Large intestine (tissue), 3 donors: ENCODE data around the gene LAMB2. TPM values are rescaled to one million over a fixed set of nuclear protein-coding genes. Genes with fewer than 3 reads are reported as not detected.

ENCODE experiments used
- DNase-seq, 2 donors: peaks; one replicate each; pipeline versions ENCODE4 v3.0.0 to v3.0.0-alpha.2; 2013
- H3K27ac ChIP-seq: one replicate; pipeline ENCODE4 v1.5.1; 2013; ENCODE audit warnings: low read length
- H3K27me3 ChIP-seq: 2 replicates; pipeline ENCODE4 v1.6.1; 2013; ENCODE audit warnings: low read length; ENCODE audit not compliant: control insufficient read depth, insufficient read depth
- H3K36me3 ChIP-seq: 2 replicates; pipeline ENCODE4 v1.6.1; 2013; ENCODE audit warnings: low read length; ENCODE audit not compliant: control insufficient read depth, insufficient read depth
- H3K4me1 ChIP-seq: one replicate; pipeline ENCODE4 v1.6.1; 2013; ENCODE audit warnings: low read length; ENCODE audit not compliant: control insufficient read depth, insufficient read depth
- H3K4me3 ChIP-seq: one replicate; pipeline ENCODE4 v1.5.1; 2013; ENCODE audit warnings: low read length
- H3K9me3 ChIP-seq: one replicate; pipeline ENCODE4 v1.6.1; 2013; ENCODE audit warnings: mild to moderate bottlenecking, low read depth, low read length, moderate library complexity; ENCODE audit not compliant: control insufficient read depth
- WGBS: methylation state at CpG from one replicate; pipeline ENCODE4 v1.1.5; 2013; ENCODE audit warnings: low lambda C conversion rate; ENCODE audit not compliant: insufficient coverage; 5-methylcytosine and 5-hydroxymethylcytosine counted together
- polyA plus RNA-seq: library from polyadenylated mRNA; unstranded; fragments of 120-200 nt; gene quantifications from one replicate; pipeline ENCODE4 v1.2.1, GENCODE V29; 2013

The LAMB2 gene
- polyA plus RNA-seq, 1 donor, result 209 TPM

GRCh38 chr3:49134471-49135265 lies 1.8 kb upstream of the LAMB2 start:
- Histone ChIP-seq H3K9me3 (no peaks in the 10 kb centered on the region), H3K27me3 (no peaks in the 10 kb centered on the region), H3K4me3 (no peak overlapping the region), H3K36me3 (peaks cover 12% of the 10 kb centered on the region), H3K4me1 (peaks cover 18% of the 10 kb centered on the region), H3K27ac (no peak overlapping the region)
- WGBS, result no CpG with 5 or more reads among the region's 3 CpGs
- no peak for DNase-seq

GRCh38 chr3:49133226-49133951 lies 539 bp upstream of the LAMB2 start:
- Histone ChIP-seq H3K27me3 (no peaks in the 10 kb centered on the region), H3K27ac (peak overlapping the region; percentile 80), H3K9me3 (no peaks in the 10 kb centered on the region), H3K36me3 (peaks cover 23% of the 10 kb centered on the region), H3K4me3 (peak overlapping the region; percentile 86), H3K4me1 (peaks cover 18% of the 10 kb centered on the region)
- DNase-seq, result peak; percentile 79 to 93
- WGBS, result no CpG with 5 or more reads among the region's 30 CpGs

GRCh38 chr3:49132073-49132436 lies 795 bp downstream of the LAMB2 start:
- peaks cover 27% of the 10 kb centered on the region for H3K36me3 ChIP-seq
- peak overlapping the region; percentile 80 for H3K27ac ChIP-seq
- H3K4me1 ChIP-seq, result peaks cover 18% of the 10 kb centered on the region
- no peak for DNase-seq
- peak overlapping the region; percentile 86 for H3K4me3 ChIP-seq
- no CpG with 5 or more reads among the region's 9 CpGs for WGBS
- no peaks in the 10 kb centered on the region for H3K9me3 ChIP-seq
- no peaks in the 10 kb centered on the region for H3K27me3 ChIP-seq

GRCh38 chr3:49131576-49131975 lies 1.3 kb downstream of the LAMB2 start:
- H3K27me3 ChIP-seq, result no peaks in the 10 kb centered on the region
- no peaks in the 10 kb centered on the region for H3K9me3 ChIP-seq
- peak overlapping the region; percentile 86 for H3K4me3 ChIP-seq
- no peak overlapping the region for H3K27ac ChIP-seq
- H3K4me1 ChIP-seq, result peaks cover 18% of the 10 kb centered on the region
- no CpG with 5 or more reads among the region's 6 CpGs for WGBS
- peaks cover 27% of the 10 kb centered on the region for H3K36me3 ChIP-seq
- no peak for DNase-seq

- no peak for DNase-seq
- Histone ChIP-seq H3K36me3 (peaks cover 31% of the 10 kb centered on the region), H3K27me3 (no peaks in the 10 kb centered on the region), H3K9me3 (no peaks in the 10 kb centered on the region), H3K4me3 (no peak overlapping the region), H3K4me1 (peaks cover 18% of the 10 kb centered on the region), H3K27ac (no peak overlapping the region)
- no CpG with 5 or more reads among the region's 12 CpGs for WGBS
Observed at GRCh38 chr3:49131040-49131439, 1.8 kb downstream of the LAMB2 start.

- WGBS, result no CpG with 5 or more reads among the region's 14 CpGs
- no peak overlapping the region for H3K4me3 ChIP-seq
- no peak for DNase-seq
Observed at GRCh38 chr3:49124991-49125670, 7.7 kb downstream of the LAMB2 start.

GRCh38 chr3:49124203-49124602 lies 8.6 kb downstream of the LAMB2 start:
- WGBS, result no CpG with 5 or more reads among the region's 7 CpGs
- DNase-seq, result no peak
- H3K36me3 ChIP-seq, result peaks cover 58% of the 10 kb centered on the region
- peaks cover 8% of the 10 kb centered on the region for H3K4me1 ChIP-seq
- no peak overlapping the region for H3K4me3 ChIP-seq
- H3K9me3 ChIP-seq, result no peaks in the 10 kb centered on the region
- no peak overlapping the region for H3K27ac ChIP-seq
- H3K27me3 ChIP-seq, result no peaks in the 10 kb centered on the region

More at GRCh38 chr3:49124991-49125670, 7.7 kb downstream of the LAMB2 start:
- no peaks in the 10 kb centered on the region for H3K9me3 ChIP-seq
- no peaks in the 10 kb centered on the region for H3K4me1 ChIP-seq
- no peak overlapping the region for H3K27ac ChIP-seq
- H3K36me3 ChIP-seq, result peaks cover 66% of the 10 kb centered on the region
- H3K27me3 ChIP-seq, result no peaks in the 10 kb centered on the region

- Histone ChIP-seq H3K27ac (no peak overlapping the region), H3K4me3 (no peak overlapping the region), H3K4me1 (peaks cover 11% of the 10 kb centered on the region), H3K27me3 (no peaks in the 10 kb centered on the region), H3K9me3 (no peaks in the 10 kb centered on the region), H3K36me3 (peaks cover 58% of the 10 kb centered on the region)
- DNase-seq, result no peak
- WGBS, result no CpG with 5 or more reads among the region's 17 CpGs
Observed at GRCh38 chr3:49123687-49124086, 9.2 kb downstream of the LAMB2 start.

GRCh38 chr3:49122886-49123545 lies 9.8 kb downstream of the LAMB2 start:
- WGBS, result no CpG with 5 or more reads among the region's 17 CpGs
- no peaks in the 10 kb centered on the region for H3K27me3 ChIP-seq
- H3K9me3 ChIP-seq, result no peaks in the 10 kb centered on the region
- H3K4me1 ChIP-seq, result peaks cover 11% of the 10 kb centered on the region
- no peak overlapping the region for H3K27ac ChIP-seq
- H3K36me3 ChIP-seq, result peaks cover 57% of the 10 kb centered on the region
- no peak for DNase-seq
- H3K4me3 ChIP-seq, result no peak overlapping the region

GRCh38 chr3:49122451-49122850 lies 10.4 kb downstream of the LAMB2 start:
- Histone ChIP-seq H3K4me3 (no peak overlapping the region), H3K27me3 (no peaks in the 10 kb centered on the region), H3K36me3 (peaks cover 62% of the 10 kb centered on the region), H3K9me3 (no peaks in the 10 kb centered on the region), H3K27ac (no peak overlapping the region), H3K4me1 (peaks cover 11% of the 10 kb centered on the region)
- WGBS, result no CpG with 5 or more reads among the region's 7 CpGs
- no peak for DNase-seq
